Kidney tubule cell (primary cell): ENCODE data around the gene ZNF787.
"Not testable (repeated sequence)": the region's sequence is repeated elsewhere in the genome, so short reads cannot be mapped to it uniquely, and the experiment has no call there.

ENCODE experiments used
- DNase-seq: peaks from one replicate; pipeline ENCODE4 v3.0.0-alpha.2; 2018; ENCODE audit warnings: low spot score

The ZNF787 gene

DNA sequence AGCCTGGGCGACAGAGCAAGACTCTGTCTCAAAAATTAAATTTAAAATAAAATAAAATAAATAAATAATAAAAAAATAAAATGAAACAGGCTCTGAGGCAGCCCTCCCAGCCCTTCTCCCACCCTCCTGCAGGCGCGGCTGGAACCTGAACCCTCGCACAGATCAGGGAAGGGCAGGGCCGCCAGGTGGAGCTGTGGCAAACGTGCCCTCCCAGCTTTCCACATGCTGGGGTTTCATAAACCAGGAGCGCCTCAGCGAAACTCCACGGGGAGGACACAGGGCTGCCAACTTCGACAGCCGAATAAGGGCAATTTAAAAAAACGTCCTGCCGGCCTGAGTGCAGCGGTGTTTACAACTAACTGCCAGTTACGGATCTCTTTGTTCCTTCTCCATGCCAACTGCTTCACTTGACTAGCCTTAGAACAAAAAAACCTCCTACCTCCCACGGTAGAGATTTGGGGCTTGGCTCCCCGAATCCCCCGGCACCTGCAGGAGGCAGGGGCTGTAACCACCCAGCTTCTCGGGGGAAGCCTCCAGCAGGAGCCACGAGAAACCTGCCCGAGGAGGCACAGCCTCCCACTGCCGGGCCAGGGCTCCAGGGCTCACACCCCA, 15.9 kb downstream of the ZNF787 start:
- DNase-seq: peak; percentile 77

DNA sequence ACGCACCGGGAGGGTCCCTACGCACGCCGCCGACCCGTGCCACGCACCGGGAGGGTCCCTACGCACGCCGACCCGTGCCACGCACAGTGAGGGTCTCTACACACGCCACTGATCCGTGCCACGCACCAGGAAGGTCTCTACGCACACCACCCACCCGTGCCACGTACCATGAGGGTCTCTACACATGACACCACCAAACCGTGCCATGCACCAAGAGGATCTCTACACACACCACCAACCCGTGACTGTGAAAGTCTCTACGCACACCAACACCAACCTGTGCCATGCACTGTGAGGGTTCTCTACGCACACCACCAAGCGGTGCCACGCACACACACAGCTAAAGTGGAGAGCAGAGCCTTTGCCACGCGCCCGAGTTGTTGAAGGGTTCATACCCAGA, 16.7 kb downstream of the ZNF787 start:
- no peak for DNase-seq

DNA sequence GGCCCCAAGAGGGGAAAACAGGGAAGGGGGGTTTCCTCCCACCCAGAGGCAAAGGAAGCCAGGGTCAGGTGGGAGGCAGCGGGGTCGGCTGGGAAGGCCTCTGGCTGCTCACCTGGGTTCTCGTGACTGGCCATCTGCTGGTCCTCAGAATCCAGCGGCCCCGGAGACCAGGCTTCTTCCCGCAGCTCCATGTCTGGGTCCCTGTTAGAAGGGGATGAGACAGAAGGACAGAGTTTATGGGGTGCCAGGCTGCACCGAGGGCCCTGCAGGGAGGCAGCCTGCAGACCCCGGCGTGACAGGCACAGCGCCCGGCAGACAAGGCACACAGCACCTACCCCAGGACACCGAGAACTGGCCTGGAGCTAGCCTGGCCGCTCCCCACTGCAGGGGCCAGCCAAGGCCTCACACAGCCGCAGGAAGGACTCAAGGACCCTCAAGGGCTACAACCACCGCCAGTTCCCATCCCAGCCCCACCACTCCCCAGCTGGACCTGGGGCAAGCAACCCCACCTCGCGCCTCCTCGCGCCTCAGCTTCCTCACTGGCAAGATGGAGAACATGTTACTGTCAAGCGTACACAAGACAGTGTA, 18.0 kb downstream of the ZNF787 start:
- no peak for DNase-seq

DNA sequence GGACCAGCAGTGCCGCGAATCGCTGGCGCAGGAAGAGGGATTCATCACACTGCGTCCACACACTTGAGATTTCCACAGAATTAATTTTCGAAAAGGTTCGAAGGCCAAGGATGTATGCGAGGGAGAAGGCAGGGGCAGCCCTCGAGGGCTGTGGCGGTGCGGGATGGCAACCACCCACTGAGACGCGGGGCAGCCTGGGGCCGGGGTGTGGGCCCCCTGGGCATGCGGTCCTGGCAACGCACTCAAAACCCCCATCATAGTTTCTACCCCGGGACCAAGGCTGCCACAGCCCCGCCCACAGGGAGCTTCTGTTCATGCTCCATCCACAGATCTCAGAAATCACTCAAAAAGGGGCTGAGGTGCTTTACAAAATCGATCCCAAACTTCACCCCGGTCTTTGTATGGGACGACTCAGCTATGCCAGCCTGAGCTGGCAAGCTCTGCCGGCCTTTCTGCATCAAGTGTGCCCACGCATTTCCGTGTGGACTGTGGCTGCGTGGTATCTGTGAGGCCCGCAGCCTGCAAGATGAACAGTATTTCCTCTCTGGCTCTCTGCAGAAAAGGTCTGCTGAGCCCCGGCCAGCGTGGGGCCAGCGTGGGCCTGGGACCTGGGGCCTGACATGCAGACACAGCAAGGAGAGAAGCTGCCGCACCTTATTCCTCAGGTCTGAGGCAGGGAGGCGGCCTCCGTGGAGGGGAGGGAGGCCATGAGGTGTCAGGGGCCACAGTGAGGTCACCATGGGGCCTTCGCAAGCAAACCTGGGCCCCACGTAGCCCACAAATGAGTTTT, 19.2 kb downstream of the ZNF787 start:
- no peak for DNase-seq

DNA sequence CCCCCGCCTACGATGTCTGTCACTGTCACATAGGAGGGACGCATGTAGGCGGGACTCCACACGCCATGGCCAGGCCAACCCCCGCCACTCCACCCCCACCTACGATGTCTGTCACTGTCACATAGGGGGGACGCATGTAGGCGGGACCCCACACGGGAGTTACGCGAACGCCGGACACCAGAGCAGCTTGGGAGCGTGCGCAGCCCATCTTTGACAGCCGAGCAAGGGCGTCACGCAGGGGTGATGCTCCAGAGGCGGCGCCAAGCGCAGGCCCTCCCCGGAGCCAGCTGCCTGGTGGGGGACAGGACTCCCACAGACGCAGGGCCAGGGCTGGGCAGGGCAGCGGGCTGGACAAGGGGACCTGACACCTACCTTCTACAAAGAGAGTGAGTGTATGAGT, 20.0 kb downstream of the ZNF787 start:
- no peak for DNase-seq

DNA sequence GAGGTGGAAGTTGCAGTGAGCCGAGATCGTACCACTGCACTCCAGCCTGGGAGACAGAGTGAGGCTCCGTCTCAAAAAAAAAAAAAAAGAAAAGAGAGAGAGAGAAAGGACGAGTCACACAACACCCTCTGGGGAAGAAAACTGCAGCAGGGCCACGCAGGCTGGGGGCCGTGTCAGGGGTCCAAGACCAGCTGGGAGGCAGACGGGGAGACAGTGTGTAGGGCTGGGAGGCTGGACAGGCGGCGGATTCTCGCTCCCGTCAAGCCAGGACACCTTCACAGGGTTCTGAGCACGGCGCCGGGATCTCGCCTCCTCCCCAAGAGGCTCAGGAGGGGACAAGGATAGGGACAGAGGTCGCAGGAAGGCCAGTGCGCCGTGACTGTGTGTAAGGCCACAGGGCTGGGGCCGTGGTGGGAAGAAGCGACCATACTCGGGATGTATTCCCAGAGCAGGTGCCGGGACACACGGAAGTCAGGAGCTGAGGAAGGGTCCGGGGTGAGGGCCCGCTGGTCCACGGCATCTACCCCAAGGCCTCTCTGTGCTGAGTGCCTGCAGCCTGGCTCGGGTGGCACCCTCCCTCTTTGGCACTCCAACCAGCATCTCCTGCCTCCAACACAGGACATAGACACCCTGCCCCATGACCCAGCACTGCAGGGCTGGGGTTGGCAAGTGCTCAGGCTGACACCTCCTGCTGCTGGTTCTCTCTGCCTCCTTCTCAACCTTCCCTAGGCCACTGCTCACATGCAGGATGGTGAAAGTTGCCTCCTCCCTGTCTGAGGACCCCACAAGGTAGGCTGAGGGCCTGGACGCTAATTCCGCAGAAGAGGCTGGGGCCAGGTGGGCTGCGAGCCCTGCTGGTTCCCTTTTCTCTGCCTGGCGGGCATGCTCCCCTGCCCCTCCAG, 21.2 kb downstream of the ZNF787 start:
- DNase-seq: no peak

DNA sequence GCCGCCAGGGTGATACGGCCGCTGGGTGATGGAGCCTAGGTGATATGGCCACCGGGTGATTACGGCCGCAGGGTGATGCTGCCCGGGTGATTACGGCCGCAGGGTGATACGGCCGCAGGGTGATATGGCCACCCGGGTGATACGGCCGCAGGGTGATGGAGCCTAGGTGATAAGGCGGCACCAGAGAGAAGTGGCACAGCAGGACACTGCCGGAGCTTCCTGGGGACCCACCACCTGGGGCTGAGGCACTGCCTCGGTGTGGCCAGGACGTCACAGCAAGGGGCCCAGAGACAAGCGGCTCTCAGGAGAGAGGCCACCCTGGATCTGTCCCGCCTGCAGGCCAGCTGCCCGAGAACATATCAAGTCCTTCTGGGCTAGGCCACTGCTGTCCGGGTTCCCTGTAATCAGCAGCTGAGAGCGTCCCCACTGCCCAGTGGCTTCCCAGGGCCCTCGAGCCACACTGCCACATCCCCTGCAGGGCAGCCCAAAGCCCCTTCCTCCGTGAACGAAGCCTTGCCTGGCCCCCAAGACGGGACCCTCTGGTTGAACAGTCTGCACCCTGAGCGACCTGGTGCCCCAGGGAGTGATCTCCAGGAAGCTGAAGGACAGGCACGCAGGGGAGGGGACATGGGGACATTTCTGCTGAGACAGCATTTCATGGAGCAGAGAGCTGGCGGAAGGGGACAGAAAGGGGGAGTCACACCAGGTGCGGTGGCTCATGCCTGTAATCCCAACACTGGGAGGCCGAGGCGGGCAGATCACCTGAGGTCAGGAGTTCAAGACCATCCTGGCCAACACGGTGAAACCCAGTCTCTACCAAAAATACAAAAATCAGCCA, 22.1 kb downstream of the ZNF787 start:
- no peak for DNase-seq

DNA sequence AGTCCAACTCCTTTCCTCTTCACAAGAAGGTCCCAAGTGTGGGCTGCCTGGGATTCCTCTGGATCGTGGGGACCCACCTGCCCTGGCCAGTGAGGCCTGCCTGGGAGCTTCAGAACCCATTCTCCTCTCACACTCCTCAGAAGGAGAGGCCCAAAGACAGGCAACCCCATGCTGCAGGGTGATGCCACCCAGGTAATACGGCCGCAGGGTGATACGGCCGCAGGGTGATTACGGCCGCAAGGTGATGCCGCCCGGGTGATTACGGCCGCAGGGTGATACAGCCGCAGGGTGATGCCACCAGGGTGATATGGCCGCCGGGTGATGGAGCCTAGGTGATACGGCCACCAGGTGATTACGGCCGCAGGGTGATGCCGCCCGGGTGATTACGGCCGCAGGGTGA, 22.9 kb downstream of the ZNF787 start:
- DNase-seq: not testable (repeated sequence)

DNA sequence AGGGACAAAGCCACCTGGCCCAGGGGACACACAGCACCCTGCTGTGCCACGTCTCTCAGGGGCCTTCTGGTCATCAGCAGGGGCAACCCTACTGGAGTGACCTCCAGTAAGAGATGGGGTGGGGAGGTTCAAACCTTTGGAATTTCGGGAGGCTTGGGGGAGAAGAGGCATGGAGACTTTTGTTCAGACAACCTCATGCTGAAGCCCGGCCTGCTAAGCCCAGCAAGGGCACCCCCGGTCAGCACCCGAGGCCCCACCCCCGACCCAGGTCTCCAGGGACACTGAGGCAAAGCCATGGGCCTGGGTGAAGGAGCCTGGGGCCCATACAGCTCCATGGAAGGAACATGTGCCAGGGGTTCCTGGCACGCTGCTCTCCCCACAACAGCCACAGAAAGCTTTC, 23.3 kb downstream of the ZNF787 start:
- DNase-seq: no peak

DNA sequence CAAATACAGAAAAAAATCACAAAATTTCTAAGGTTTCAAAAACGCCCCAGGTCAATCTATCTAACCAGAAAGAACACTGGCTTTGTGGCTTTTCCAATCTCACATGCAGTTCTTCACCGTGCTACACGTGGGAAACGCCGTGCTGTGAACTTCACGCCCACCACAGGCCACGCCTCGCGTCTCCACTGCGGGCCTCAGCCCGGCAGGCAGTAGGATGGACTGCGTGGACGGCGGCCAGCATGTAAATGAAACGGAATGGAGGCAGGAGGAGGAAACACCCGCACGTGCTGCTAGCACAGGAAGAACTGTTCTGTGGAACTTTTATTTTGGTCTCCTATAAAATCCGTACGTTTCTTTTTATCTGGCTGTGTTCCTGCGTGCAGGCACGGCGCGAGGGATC, 23.8 kb downstream of the ZNF787 start:
- no peak for DNase-seq

DNA sequence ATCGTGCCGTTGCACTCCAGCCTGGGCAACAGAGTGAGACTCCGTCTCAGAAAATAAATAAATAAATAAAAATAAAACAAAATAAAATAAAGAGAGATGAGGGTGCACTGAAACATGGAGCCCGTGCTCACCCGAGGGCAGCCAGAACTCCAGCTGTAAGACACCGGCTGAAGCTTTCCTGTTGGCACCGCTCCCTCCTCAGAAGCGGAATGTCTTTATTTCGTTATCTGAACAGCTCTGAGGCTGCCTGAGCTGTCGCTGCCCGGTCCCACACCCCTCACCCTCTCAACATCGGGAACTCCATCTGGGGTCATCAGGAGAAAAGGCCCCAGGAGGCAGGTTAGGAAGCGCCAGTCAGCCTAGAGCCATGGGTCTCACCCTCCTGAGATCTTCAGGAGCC, 24.4 kb downstream of the ZNF787 start:
- DNase-seq: no peak

DNA sequence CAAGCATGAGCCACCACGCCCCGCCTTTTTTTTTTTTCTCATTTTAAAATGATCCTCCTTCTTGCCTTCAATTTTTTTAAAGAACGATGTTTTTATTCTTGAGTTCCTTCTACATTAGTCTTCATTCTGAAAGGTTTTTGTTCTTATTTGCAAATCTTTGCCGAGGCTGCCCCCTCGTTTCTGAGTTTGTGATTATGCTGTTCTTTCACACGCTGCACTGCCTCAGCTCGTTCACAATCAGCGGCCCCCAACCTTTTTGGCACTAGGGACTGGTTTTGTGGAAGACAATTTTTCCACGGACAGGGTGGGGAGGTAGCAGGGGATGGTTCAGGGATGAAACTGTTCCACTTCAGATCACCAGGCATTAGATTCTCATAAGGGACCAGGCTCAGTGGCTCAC, 26.6 kb downstream of the ZNF787 start:
- DNase-seq: no peak

DNA sequence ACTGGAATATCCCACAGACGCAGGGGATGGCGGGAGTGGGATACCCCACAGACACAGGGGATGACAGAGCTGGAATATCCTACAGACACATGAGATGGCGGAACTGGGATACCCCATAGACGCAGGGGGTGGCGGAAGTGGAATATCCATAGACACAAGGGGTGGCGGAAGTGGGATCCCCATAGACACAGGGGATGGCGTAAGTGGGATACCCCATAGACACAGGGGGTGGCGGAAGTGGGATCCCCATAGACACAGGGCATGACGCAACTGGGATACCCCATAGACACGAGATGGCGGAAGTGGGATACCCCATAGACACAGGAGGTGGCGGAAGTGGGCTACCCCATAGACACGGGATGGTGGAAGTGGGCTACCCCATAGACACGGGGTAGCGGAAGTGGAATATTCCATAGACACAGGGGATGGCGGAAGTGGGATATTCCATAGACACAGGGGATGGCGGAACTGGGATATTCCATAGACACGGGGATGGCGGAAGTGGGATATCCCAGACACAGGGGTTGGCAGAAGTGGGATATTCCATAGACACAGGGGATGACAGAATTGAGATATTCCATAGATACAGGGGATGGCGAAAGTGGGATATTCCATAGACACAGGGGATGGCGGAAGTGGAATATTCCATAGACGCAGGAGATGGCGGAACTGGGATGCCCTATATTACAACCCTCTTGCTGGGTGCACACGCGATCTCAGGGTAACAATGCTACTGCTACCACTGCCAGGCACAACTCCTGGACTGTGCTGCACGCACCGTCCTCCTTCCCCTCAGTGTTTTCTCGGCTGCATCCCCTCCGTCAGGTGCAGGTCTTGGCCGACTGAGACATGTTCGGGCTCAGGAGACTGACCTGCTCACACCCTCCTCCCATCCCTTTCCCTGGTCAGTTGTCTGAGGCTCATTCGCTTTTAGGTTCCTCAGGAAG, 28.1 kb downstream of the ZNF787 start:
- no peak for DNase-seq

DNA sequence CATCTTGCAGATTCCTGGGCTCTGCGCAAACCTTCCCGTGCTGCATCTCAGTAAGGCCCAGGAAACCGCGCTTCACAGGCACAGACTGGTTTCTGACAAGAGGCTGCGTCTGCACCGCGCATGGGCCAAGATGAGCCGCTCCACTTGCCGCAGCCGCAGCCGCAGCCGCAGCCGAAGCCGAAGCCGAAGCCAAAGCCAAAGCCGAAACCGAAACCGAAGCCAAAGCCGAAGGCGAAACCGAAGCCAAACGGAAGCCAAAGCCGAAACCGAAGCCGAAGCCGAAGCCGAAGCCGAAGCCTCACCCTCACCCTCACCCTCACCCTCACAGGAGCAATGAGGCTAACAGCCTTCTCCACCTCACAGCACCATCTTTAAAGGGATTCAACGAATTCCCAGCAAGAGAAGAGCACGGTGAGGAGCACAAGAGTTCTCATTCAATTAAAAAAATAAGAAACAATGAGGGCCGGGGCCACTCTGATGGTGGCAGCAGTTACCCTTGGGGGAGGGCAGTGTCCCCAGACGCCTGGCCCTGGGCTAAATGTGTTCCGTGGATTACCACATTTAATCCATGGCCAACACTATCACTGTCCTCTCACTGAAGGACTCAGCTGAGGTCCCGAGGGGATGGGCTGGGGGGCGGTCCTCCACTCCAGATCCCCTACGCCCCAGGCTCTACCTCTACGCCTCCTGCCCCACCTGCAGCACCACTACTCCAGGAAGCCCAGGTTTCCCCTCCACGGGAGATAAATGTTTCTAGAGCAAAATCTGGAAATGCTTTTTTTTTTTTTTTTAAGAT, 29.1 kb downstream of the ZNF787 start:
- DNase-seq: no peak

DNA sequence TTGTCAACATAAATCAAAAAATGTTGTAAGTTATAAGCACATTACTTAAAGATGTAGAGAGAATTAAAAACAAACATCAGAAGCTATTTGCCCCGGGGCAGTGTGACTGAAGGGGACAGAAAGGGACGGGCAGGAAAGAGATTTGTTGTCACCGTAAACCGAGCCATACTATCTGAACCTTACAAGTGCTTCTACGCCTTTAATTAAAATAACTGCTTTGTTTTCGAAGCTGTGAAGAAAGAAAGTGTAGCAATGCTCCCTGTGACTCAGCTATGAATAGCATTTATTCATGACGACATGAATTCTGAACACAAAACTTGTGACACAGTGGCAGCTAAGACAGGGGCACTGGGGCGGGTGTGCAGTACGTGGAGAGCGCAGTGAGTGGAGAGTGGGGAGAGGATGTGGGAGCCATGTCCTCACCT, 30.0 kb downstream of the ZNF787 start:
- peak; percentile 36 for DNase-seq

DNA sequence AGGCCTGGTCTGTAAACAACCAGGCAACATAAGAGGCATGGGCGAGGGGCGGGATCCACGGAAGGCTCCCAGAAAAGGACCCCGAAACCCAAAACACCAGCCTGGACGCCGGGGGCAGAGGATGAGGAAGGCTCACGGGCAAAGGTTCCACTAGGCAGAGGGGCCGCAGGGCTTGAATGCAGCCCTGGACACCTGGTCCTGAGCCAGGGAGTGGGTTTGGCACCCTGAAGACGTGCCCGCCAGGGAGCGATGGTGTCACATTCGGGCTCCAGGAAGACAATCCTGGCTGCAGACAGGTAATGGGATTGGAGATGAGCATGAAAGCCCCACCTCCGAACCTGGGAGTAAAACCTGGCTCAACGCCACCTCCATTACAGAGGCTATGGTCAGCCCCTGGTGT, 31.8 kb downstream of the ZNF787 start:
- no peak for DNase-seq

DNA sequence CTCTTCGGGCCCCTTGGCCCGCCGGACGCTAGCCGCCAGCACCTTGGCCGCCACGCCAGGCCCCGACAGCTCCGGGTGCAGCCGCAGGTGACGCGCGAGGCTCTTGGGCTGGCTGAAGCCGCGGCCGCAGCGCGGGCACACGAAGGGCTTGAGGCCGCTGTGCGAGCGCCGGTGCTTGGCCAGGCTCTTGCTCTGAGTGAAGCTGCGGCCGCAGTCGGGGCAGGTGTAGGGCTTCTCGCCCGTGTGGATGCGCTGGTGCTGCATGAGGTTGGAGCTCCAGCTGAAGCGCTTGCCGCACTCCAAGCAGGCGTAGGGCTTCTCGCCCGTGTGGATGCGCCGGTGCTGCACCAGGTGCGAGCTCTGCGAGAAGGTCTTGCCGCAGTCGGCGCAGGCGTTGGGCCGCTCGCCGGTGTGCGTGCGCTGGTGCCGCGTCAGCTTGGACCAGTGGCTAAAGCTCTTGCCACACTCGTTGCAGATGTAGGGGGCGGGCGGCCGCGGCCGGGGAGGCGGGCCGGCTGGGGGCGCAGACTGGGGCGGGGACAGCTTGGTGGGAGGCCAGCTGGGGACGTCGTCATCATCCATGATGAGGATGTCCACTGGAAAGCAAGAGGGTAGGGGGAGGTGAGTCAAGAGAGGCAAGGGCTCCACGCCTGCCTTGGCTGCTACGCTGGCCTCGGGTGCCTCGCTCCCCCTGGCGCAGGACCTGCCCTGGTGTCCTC, 32.4 kb downstream of the ZNF787 start:
- DNase-seq: no peak

DNA sequence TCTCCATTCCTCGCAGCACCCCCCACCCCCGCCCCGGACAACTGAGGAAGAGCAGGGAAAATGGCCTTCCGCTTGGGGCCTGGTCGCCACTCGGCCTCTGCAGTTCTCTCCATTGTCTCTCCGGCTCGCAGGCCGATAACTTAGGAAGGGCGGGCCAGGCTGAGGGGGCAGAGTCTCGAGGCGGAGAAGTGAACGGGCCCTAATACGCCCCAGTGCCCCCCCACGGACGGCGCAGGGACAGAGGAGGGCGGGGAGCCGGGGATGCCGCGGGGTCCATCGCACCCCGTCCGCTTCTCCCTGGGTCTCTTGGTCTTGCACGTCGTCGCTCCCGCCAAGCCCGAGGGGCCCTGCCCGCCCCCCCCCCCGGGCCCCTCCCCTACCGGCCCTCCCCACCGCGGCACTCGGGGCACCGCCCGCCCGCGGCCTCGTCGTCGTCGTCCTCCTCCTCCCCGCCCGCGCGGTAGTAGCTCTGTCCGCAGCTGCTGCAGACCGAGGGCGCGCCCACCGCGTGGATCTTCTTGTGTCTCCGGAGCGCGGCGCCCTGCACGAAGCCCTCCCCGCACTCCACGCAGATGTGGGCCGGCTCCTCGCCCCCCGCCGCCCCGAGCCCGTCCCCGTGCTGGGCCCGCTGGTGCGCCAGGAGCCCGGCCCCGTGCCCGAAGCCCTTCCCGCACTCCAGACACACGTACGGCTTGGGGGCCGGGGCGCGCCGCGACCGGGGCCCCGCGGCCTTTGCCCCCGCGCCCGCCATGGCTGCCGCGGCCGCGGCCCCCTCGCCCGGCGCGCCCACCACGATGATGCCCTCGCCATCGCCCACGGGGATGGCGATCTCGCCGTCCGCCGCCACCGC, 33.2 kb downstream of the ZNF787 start:
- DNase-seq: no peak
